ENCODE measurements around the gene HEXB. TPM values are rescaled to one million over a fixed set of nuclear protein-coding genes. Genes with fewer than 3 reads are reported as not detected.

The HEXB gene
- total and polyA plus RNA-seq, 2 of the 8 experiments (the other 6 are each of a cell fraction or from before 2014, with no cell fraction given): 39.7 to 69.2 TPM

DNA sequence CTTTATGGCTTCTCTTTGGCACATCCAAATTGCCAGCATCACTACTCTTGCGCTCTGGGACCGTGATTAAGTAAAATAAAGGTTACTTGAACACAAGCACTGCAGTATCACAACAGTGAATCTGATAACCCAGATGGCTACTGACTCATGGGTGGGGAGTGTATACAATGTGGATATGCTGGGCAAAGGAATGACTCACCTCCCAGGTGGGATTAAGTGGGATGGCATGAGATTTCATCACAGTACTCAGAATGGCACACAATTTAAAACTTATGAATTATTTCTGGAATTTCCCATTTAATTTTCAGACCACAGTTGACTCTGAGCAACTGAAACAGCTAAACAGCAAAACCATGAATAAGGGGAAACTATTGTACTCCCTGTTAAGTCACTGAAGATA lies 77.6 kb downstream of the HEXB start:
- FAIRE-seq: no peak
- Histone ChIP-seq H3K9me3 (ENCODE audit: insufficient read depth in 2 of 2, low read depth in 1 of 2, low read length in 1 of 2) (no peaks in the 10 kb centered on the region), H2BK20ac (ENCODE audit: low read length) (no peak overlapping the region), H3K79me2 (ENCODE audit: control insufficient read depth in 1 of 2, insufficient read depth in 2 of 2, low read length in 2 of 2) (peaks cover 7 to 34% of the 10 kb centered on the region in 2 experiments), H3K18ac (ENCODE audit: extremely low read depth, low read length) (no peak overlapping the region), H3K27me3 (replicated peaks in 1 of 4; ENCODE audit: control insufficient read depth in 3 of 4, extremely low read depth in 1 of 4, insufficient read depth in 3 of 4, low read length in 3 of 4) (no peaks in the 10 kb centered on the region), H3K9ac (replicated peaks in 1 of 4; ENCODE audit: extremely low read depth in 1 of 4, low read depth in 3 of 4, low read length in 3 of 4) (no peak overlapping the region), H2BK5ac (ENCODE audit: low read depth, low read length) (no peak overlapping the region), H3K4ac (replicated peaks; ENCODE audit: insufficient read length, low read depth, low read length) (no peak overlapping the region), H2AK5ac (ENCODE audit: low read depth, low read length) (no peak overlapping the region), H4K91ac (replicated peaks; ENCODE audit: insufficient read length, low read length) (no peak overlapping the region), H3K79me1 (ENCODE audit: low read depth, low read length) (peaks cover 1% of the 10 kb centered on the region; the same call in 1 of the 2 replicates), H3K23me2 (ENCODE audit: low read depth, low read length) (no peaks in the 10 kb centered on the region; the same call in 1 of the 2 replicates), H3K4me3 (ENCODE audit: extremely low read depth in 1 of 4, insufficient read depth in 2 of 4, low read depth in 3 of 4, low read length in 4 of 4) (no peak overlapping the region), H3K4me1 (replicated peaks in 1 of 4; ENCODE audit: control insufficient read depth in 3 of 4, insufficient read depth in 4 of 4, low read length in 3 of 4) (peaks cover 0 to 4% (median 0%) of the 10 kb centered on the region in 4 experiments; a peak in 1 of 7 replicates), H2BK15ac (ENCODE audit: low read length) (no peak overlapping the region), H4K8ac (ENCODE audit: extremely low read depth, insufficient read depth, low read length) (no peak overlapping the region), H3K36me3 (ENCODE audit: control insufficient read depth in 2 of 4, insufficient read depth in 4 of 4, low read length in 3 of 4) (peaks cover 2 to 37% (median 17%) of the 10 kb centered on the region in 4 experiments; a peak in 6 of 8 replicates), H3K27ac (ENCODE audit: low read depth, low read length) (no peak overlapping the region), H2AFZ (ENCODE audit: low read length) (no peak overlapping the region), H4K5ac (ENCODE audit: insufficient read length, low read depth, low read length) (no peak overlapping the region), H3K14ac (ENCODE audit: insufficient read length) (no peak overlapping the region), H2BK120ac (replicated peaks; ENCODE audit: low read depth, low read length) (no peak overlapping the region), H4K20me1 (replicated peaks in 1 of 2; ENCODE audit: control insufficient read depth in 1 of 2, insufficient read depth in 2 of 2, low read length in 2 of 2) (no peaks in the 10 kb centered on the region), H3K23ac (ENCODE audit: insufficient read length) (no peak overlapping the region), H3K56ac (replicated peaks; ENCODE audit: insufficient read length, low read depth, low read length) (no peak overlapping the region), H3K4me2 (ENCODE audit: insufficient read depth in 1 of 2, low read depth in 2 of 2, low read length in 2 of 2) (no peak overlapping the region), H2BK12ac (ENCODE audit: low read depth, low read length) (no peak overlapping the region)
- TF ChIP-seq RXRA (IDR thresholded peaks at IDR 0.05; ENCODE audit: insufficient read depth, low read depth, low read length): no peak
- TF ChIP-seq BCL11A (IDR thresholded peaks at IDR 0.05; ENCODE audit: low read depth in 2 of 2, low read length in 2 of 2): no peak
- TF ChIP-seq RAD21 (IDR thresholded peaks at IDR 0.05 in 1 of 2, conservative IDR thresholded peaks at IDR 0.05 in 1 of 2; ENCODE audit: low read depth in 2 of 2, low read length in 2 of 2): no peak
- TF ChIP-seq YY1 (IDR thresholded peaks at IDR 0.05; ENCODE audit: low read depth, low read length): no peak
- TF ChIP-seq SRF (IDR thresholded peaks at IDR 0.05; ENCODE audit: low read depth, low read length): no peak
- no peak for DNase-seq (ENCODE audit: low read depth in 1 of 2, low spot score in 2 of 2)
- 94% methylated on average over 2 of the region's 2 CpGs; no CpG with 5 or more reads in 1 of the 2 experiments for WGBS, 2 experiments (ENCODE audit: extremely low coverage in 1 of 2, insufficient coverage in 1 of 2, insufficient read length in 1 of 2, insufficient replicate concordance in 2 of 2, low coverage in 1 of 2, low lambda C conversion rate in 2 of 2, missing lambda C conversion rate in 1 of 2)
- POLR2A ChIA-PET (ENCODE audit: partially characterized antibody): interaction anchor here (1.1 kb wide), 1 partner anchor 9 kb away, joined by 3 read pairs; no protein-coding TSS in a partner anchor
- CTCF ChIA-PET (ENCODE audit: partially characterized antibody): interaction anchor here (0.5 to 1.7 kb wide), 2 partner anchors 124 to 140 kb away, joined by 3 to 5 read pairs; no protein-coding TSS in a partner anchor
